HT1080 (cell line): ENCODE data around the gene TGFBR1. TPM values are rescaled to one million over a fixed set of nuclear protein-coding genes. Genes with fewer than 3 reads are reported as not detected.
A peak's percentile ranks its signal among the peaks of the same experiment; 100 is the strongest.

Experiments used
- DNase-seq: peaks from one replicate; pipeline ENCODE4 v3.0.0-alpha.2; 2015; ENCODE audit warnings: low read depth
- polyA plus RNA-seq, 2 experiments: library from polyadenylated mRNA; depleted of rRNA; stranded (reverse); fragments of >200 nt; gene quantifications; 2 replicates each; pipeline ENCODE4 v1.2.3, GENCODE V29; 2015
- total RNA-seq: library from RNA; depleted of rRNA; stranded (reverse); fragments of >200 nt; shearing (Covaris generic); gene quantifications from 2 replicates; pipeline ENCODE4 v1.2.3, GENCODE V29; 2014; rRNA removed

The TGFBR1 gene
- 13.8 and 20.6 TPM in 2 replicates for total RNA-seq
- polyA plus RNA-seq (2015; cell fraction: cytosol; rRNA removed): 10.8 and 14.4 TPM in 2 replicates
- 9.0 and 9.3 TPM in 2 replicates for polyA plus RNA-seq (2015; cell fraction: nucleus; rRNA removed)

GRCh38 chr9:99104459-99105151, at the start of gene TGFBR1:
TSS of gene TGFBR1 (plus strand) at chr9:99105113. CDS start at chr9:99105206, 93 bp downstream.
- peak; percentile 93 for DNase-seq

GRCh38 chr9:99055384-99055783, 49.5 kb upstream of the TGFBR1 start:
- peak; percentile 72 for DNase-seq

- no peak for DNase-seq
These were observed 48.7 kb upstream of the TGFBR1 start for GRCh38 chr9:99056186-99056585.

GRCh38 chr9:99056886-99057664, 47.8 kb upstream of the TGFBR1 start:
- peak; percentile 89 for DNase-seq

- peak; percentile 95 for DNase-seq
These were observed 47.0 kb upstream of the TGFBR1 start for GRCh38 chr9:99057665-99058625.

GRCh38 chr9:99058964-99059921, 45.7 kb upstream of the TGFBR1 start:
- DNase-seq: peak; percentile 25

GRCh38 chr9:99060621-99061020, 44.3 kb upstream of the TGFBR1 start:
- DNase-seq: no peak

- no peak for DNase-seq
These were observed 42.4 kb upstream of the TGFBR1 start for GRCh38 chr9:99062549-99062948.

GRCh38 chr9:99063522-99063921, 41.4 kb upstream of the TGFBR1 start:
- DNase-seq: no peak

GRCh38 chr9:99066571-99066970, 38.3 kb upstream of the TGFBR1 start:
- no peak for DNase-seq

- no peak for DNase-seq
These were observed 35.8 kb upstream of the TGFBR1 start for GRCh38 chr9:99069075-99069474.

GRCh38 chr9:99069546-99069945, 35.4 kb upstream of the TGFBR1 start:
- DNase-seq: no peak

- DNase-seq: no peak
These were observed 34.2 kb upstream of the TGFBR1 start for GRCh38 chr9:99070681-99071080.

GRCh38 chr9:99071313-99072039, 33.4 kb upstream of the TGFBR1 start:
- DNase-seq: peak; percentile 64

GRCh38 chr9:99072040-99072394, 32.9 kb upstream of the TGFBR1 start:
- DNase-seq: peak; percentile 45

- no peak for DNase-seq
These were observed 31.6 kb upstream of the TGFBR1 start for GRCh38 chr9:99073347-99073746.

GRCh38 chr9:99073985-99074901, 30.7 kb upstream of the TGFBR1 start:
- no peak for DNase-seq

- DNase-seq: no peak
These were observed 30.0 kb upstream of the TGFBR1 start for GRCh38 chr9:99074902-99075245.
